Erythroblast (primary cell): Measurements from ENCODE around the gene THAP10.

Experiments
- GATA1 ChIP-seq: IDR thresholded peaks from 2 replicates; pipeline ENCODE4 v1.6.1; 2011; ENCODE audit warnings: low read depth, mild to moderate bottlenecking, control low read depth, low read length, moderate library complexity
- POLR2A ChIP-seq: IDR thresholded peaks from 2 replicates; pipeline ENCODE4 v1.6.1; 2011; ENCODE audit warnings: mild to moderate bottlenecking, low read length

- no peak for TF ChIP-seq POLR2A
- TF ChIP-seq GATA1, result no peak
These were observed 24.2 kb downstream of the THAP10 start for GRCh38 chr15:70867911-70868467.
